DND-41 (cell line): ENCODE data around the gene ELF1.

ENCODE experiments used
- EZH2 ChIP-seq: IDR thresholded peaks from 3 replicates; pipeline ENCODE4 v1.6.1; 2012; ENCODE audit warnings: borderline replicate concordance, low read depth, mild to moderate bottlenecking, moderate library complexity, low read length, inconsistent platforms; ENCODE audit not compliant: severe bottlenecking
- TF ChIP-seq, protein P1 (sequence below): IDR thresholded peaks from 2 replicates; pipeline ENCODE4 v1.5.1; 2012; ENCODE audit warnings: borderline replicate concordance, low read length, moderate library complexity, mild to moderate bottlenecking; ENCODE audit not compliant: poor library complexity, severe bottlenecking; ENCODE audit errors: extremely low read depth

- no peak for TF ChIP-seq EZH2
- TF ChIP-seq, protein P1, sequence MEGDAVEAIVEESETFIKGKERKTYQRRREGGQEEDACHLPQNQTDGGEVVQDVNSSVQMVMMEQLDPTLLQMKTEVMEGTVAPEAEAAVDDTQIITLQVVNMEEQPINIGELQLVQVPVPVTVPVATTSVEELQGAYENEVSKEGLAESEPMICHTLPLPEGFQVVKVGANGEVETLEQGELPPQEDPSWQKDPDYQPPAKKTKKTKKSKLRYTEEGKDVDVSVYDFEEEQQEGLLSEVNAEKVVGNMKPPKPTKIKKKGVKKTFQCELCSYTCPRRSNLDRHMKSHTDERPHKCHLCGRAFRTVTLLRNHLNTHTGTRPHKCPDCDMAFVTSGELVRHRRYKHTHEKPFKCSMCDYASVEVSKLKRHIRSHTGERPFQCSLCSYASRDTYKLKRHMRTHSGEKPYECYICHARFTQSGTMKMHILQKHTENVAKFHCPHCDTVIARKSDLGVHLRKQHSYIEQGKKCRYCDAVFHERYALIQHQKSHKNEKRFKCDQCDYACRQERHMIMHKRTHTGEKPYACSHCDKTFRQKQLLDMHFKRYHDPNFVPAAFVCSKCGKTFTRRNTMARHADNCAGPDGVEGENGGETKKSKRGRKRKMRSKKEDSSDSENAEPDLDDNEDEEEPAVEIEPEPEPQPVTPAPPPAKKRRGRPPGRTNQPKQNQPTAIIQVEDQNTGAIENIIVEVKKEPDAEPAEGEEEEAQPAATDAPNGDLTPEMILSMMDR: no peak
Observed at GRCh38 chr13:40981949-40982348, 37.2 kb downstream of the ELF1 start.
